Stimulated activated CD8-positive, alpha-beta memory T cell treated with anti-CD3 and anti-CD28 coated beads, Interleukin-7, amount 100 ng/mL, for 4 hours (primary cell): Measurements from ENCODE around the gene CDH18.
"Not testable (repeated sequence)": the region's sequence is repeated elsewhere in the genome, so short reads cannot be mapped to it uniquely, and the experiment has no call there.

ENCODE experiments used
- DNase-seq, 2 donors: peaks; one replicate each; pipeline ENCODE4 v3.0.0-alpha.2; 2020; ENCODE audit warnings: low read depth in 2 of 2

Gene CDH18

DNA sequence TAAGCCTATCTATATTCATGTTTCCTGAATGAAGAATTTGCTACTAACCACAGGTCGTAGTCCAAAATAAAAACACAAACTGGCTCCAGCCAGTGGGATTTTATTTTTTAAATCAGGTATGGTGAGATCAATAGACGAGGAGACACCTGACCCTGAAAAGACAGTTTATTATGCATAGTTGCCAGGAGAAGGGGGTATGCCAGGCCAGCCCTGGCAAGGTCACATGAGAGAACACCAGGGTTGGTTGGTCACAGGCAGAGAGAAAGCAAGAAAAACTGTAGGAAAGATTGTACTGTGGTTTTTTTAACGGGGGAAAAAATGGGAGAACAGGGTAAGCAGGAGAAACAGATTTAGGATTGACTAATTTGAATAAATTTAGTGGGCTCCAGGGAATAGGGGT lies 125.3 kb downstream of the CDH18 start:
- no peak for DNase-seq

DNA sequence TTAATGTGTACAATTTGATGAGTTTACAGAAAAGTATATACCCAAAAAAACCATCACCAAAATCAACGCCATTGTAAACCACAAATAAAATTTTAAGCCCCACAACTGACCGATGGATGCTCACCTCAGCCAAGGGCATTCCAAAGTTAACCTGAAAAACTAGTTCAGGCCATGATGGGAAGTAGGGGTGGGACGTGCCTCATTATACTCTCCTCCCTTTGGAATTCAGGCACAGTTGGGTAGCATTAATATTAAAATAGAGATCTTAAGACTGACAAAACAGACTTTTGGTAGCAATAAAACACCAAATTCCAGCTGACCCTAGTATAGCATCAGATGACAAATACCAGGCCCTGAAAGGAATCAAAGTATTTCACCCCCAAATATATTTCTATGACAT lies 129.0 kb downstream of the CDH18 start:
- DNase-seq = no peak

DNA sequence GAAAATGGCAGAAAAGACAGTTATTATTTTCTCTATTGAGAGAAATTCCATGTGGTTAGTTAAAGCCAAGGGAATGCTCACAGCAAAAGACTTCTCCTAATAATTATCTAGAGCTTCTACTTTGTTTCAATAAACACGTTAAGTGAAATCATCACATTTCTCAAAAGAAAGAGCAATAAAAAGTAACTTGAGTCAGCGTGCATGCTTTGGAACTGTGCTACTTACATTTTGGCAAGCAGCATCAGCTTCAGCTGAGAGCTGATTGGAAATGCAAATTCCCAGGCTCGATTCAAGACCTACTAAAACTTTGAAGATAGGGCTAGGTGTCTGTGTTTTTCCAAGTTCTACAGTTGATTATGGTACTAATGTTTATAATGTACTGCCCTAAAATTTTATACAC lies 132.1 kb downstream of the CDH18 start:
- DNase-seq = no peak

DNA sequence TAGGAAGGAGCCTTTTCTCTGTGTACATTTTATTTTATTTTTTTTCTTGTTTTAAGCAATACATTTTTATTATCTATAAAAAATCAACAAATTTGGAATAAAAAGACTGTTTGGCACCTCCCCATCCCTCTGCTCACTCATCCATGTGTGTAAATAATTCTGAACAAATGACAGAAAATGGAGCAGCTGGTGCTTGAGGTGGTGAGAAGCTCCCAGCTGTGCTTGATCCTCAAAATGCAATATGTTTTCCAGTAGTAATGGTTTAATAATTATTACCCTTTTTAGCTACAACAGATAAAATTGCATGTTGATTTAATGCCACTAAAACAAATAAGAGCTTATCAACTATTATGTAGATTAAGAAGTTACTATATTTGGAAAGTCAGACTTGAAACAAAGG lies 132.5 kb downstream of the CDH18 start:
- no peak for DNase-seq

DNA sequence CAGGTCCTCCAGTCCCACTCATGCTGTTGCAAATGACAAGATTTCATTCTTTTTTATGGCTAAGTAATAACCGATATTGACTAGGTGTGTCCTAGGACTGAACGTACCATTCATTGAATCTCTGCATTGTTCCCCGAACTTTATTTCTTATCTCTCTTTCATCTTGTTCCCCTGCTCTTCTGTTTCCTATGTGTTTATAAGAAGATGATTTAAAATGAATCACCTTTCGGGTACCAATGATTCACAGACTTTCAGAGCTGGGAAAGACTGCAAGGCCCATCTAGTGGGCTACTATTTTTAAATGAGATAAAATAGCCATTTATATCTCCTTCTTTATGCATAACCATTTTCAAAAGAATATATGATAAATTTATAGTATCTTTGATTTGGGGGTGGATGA lies 133.0 kb downstream of the CDH18 start:
- no peak for DNase-seq

DNA sequence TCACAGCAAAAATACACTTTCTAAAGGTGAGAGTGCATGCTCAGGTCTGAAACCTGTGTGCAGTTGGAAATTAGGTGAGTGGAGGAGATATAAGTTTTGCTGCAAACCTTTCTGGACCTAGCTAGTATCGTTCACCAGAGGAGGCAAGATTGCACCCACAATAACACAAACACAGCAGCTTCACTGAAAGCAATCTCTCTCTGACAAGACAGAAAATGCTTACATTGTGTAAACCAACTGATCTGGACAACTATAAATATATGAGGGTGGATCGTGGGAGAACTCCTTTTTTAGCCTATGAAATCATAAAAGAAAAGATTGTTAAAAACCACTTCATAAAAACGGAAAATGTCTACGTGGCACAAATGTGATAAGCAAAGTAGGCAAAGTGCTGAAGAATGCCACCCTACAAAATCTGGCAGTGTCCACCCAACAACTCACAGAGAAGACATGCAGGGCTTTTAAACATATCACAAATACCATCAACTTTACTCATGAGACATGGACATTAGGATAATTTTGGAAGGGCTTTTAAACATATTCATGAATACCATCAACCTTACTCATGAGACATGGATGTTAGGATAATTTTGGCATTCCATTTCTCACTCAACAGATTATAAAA lies 134.3 kb downstream of the CDH18 start:
- no peak for DNase-seq

DNA sequence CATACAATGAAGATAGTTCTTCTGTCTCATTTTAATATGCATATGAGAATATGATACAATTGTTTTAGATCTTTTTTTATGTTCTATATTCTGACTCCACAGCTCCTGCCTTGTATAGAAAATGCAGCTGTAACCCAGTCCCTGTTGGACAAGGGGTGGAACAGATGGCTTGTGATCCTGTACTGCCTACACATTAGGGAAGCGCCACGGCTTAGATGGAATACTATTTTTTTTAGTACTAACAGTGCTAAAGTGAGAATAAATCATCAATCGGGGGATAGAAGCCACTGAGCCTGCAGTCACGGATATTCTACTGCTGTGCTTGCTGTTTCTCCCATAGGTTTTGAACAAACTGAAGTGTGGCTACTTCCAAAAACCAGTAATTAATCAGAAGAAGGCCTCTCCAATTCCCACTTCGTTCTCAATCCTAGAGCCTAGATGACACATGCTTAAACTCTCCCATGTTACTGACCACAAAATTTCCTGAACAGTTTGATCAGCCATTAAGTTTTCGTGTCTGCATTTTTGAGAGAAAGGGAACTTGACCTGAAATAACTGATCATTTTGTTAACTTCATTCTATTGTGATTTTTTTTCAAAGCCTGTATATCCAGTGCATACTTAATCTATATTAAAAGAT lies 150.3 kb downstream of the CDH18 start:
- no peak for DNase-seq

DNA sequence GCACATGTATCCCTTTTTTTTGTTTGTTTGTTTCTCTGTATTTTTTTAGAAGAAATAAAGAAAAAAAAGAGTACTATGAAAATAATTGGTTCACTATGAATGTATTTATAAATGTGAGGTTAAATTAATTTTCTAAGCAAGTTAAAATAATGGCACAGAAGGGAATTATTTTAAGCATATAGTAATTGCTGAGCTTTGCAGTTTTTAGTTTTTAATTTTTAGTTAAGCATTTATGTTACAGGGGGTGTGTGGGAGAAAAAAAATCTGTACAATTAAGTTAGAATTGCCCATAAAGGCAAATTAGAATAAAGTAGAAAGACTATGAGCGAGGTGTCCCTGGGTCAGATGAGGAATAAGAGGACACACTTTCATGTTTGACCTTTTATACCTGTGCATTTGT lies 152.6 kb downstream of the CDH18 start:
- no peak for DNase-seq

DNA sequence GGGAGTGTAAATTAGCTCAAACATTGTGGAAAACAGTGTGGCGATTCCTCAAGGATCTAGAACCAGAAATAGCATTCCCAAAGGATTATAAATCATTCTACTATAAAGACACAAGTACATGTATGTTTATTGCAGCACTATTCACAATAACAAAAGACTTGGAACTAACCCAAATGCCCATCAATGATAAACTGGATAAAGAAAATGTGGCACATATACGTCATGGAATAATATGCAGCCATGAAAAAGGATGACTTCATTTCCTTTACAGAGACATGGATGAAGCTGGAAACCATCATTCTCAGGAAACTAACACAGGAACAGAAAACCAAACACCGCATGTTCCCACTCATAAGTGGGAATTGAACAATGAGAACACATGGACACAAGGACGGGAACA lies 175.3 kb downstream of the CDH18 start:
- DNase-seq = not testable (repeated sequence)

DNA sequence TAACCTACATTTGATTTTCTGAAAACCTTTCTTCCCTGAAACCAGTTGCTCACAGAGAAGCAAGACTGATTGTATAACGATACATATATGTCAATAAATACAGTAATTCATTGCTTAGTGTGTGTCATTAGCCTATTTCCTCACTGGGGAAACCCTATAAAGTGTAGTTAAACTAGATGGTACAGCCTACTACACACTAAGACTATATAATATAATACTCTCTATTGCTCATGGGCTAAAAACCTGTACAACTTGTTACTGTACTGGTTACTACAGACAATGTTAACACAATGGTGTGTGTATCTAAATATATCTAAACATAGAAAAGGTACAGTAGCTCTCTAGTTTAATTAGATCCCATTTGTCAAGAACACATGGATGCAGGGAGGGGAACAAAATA lies 181.2 kb downstream of the CDH18 start:
- DNase-seq = no peak

DNA sequence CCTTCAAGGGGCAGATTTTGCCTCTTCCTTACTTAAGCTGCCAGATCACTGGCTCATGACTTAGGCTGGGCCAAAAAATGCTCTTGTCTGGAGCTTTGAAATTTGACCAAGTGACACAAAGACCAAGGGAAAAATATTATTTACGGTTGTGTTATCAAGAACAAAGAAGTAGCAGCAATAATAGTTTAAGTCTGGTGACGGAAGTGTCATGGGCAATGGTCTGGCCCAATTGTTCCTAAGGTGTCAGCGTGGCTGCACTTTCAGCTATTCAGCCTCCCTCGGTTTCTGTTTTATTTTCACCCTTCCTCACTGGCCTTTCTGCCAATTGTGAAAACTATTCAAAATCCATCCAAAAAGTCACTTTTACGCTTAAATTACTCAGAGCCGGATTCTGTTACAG lies 185.3 kb downstream of the CDH18 start:
- DNase-seq = no peak

DNA sequence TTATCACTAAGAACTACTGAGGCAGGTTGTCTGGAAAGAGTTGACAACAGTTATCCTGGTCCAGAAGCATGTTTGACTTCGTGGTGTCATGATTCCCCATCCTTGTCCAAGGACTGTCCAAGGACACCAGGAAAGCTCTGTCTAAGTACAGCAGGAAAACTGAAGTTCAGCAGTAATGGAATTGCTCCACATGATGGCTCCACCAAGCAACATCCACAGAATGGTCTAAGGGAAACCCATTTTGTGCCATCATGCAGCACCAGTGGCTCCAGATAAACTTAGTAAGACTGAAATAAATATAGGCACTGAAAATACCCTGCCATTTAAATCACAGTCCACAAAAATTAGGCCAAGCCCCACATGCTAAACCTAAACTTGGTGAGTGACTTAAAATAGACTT lies 192.8 kb downstream of the CDH18 start:
- DNase-seq = no peak

DNA sequence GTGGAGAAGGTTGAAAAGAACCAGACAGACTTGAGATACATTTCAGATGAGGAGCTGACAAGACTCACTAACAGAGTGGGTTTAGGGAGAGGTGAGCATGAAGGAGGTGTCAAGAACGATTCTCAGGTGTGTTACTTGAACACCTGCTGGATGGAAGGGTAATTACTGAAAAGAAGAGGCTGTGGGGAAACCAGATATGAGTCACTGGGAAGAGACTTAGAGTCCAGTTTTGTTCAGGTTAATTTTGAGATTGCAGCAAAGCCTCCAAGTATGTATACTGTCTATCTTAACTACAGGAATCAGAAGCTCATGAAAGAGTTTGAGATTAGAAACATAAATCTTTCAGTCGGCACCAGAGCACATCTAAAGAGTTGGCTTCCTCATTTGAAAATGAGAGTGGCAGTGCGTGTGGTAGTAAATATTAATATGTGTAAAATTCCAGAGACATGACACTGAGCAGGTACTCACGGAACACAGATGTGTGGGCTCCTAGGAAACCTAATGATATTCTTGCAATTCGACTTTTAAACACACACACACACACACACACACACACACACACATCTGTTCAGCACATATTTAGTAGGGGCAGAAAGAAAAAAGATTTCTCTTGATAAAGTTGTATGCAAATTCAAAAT lies 197.1 kb downstream of the CDH18 start:
- DNase-seq = no peak

DNA sequence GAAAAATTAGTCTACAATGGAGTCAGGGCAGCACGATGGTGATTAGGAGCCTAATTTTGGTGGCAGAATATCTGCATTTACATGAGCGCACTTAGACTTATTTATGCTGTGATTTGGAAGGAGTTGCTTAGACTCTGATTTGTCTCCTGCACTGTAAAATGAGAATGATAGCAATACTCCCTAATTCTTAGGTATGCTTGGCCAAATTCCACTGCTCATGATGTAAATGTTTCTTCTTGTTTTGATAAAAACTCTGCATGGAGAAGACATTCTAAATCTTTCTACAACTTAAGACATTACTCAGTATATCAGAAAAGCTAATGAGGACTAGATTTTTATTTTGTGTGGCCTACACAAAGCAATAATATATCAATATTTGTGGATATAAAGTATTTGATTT lies 205.4 kb downstream of the CDH18 start:
- no peak for DNase-seq

DNA sequence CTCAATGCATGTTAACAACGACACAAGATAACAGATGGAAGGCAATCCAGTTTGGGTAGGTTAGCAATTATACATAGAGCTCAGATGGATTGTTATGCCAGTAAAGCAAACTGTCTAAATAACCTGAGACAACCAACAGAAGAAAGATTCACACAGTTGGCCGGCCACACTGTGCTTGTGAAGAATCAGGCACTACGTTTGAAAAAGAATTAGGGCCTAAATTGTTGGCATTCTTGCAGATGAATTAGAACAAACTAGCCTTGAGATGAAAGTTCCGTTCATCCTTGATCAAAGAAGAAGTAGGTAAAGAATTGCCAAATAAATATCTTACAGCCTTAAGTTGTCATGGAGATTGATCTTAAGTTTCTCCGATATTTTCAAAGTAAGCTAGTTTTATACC lies 210.6 kb downstream of the CDH18 start:
- DNase-seq = no peak

DNA sequence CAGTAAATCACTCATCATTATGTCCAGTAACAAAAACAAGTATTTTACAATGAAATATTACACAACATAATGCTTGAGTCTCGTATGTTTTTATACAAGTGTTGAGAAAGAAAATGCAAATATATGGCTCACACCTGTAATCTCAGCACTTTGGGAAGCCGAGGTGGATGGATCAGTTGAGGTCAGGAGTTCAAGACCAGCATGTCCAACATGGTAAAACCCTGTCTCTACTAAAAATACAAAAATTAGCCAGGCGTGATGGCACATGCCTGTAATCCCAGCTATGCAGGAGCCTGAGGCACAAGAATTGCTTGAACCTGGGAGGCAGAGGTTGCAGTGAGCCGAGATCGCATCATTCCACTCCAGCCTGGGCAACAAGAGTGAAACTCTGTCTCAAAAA lies 211.1 kb downstream of the CDH18 start:
- DNase-seq = not testable (repeated sequence)

DNA sequence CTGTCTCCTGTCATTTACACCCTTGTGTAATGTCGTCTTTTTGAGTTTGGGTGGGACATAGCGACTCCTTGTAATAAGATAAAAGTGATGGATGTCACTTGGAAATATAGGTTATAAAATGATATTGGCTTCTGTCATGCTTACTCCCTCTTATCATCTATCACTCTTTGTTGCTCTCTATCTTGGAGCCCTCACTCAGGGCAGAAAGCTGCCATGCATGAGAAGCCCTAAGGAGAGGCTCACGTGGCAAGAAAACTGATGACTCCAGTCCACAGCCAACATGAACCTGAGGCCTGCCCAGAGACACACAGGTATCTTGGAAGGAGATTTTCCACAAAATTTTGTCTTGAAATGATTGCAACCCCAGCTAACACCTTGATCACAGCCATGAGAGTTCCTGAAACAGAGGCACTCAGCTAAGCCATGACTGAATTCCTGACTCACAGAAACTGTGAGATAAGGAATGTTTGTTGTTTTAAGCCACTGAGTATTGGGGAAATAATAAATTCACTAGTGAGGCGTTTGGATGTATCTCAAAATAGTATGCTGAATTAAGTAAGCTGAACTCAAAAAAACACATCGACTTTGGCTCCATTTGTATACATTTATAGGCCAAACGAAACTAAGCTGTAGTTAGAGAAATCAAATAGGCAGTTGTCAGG lies 216.7 kb downstream of the CDH18 start:
- no peak for DNase-seq

DNA sequence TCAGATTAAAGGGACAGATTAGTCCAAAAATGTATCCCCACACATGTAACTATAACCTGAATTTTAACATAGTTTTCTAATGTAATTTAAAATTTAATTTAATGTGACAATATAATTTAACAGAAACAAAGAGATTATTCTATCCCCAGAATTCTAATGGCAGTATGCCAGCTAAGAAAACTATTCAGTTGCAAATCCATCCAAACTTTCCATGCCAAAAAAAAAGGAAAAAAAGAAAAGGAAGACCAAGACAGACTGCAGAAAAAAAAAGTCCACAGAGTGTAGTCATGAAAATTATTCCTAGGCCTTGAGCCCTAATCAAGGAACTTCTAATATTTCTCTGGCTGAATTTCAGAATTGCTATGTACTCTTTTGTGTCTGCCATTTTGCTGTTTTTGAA lies 217.6 kb downstream of the CDH18 start:
- DNase-seq = no peak

DNA sequence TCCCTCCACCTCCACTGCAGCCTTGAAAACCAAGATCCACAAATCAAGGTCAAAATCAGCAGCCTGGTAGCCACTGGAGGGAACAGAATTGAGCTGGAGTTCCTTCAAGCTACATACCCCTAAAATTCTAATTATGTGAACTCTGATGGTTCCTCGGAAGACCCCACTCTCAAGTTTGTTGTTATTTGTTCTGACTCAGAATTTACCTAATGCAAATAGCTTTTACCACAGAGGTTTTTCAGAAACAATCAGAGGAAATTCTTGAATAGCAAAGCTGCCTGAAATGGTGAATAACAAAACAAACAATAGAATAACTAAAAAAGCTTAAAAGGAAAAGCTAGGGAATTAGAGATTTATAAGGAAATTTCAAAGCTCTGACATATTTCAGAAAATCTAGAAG lies 220.0 kb downstream of the CDH18 start:
- DNase-seq = no peak

DNA sequence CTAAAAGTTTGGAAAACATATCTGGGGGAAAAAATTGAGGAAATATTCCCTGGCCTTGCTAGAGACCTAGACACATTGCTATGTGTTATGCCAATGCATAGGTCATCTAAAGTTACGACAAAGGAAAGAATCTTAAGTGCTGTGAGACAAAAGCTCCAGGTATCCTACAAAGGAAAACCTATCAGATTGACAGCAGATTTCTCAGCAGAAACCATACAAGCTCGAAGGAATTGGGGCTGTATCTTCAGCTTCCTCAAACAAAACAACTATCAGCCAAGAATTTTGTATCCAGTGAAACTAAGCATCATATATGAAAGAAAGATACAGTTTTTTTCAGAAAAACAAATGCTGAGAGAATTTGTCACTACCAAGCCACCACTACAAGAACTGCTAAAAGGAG lies 234.4 kb downstream of the CDH18 start:
- DNase-seq = no peak

DNA sequence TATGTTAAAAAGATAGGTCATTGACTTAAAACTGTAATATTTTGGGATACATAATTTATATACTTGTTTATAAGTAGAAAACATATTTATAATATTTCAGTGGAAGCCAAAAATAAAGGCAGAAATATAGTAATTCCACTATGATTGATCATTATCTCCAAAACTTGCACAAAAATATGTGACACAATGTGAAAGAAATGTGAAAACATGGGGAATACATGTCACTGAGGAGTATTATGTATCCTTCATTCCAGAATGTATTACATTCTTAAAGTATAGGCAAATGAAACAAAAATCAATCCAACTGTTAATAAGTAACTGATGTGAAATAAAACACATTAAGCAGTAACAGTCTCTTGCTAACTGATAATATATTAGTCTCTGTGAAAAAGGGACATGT lies 236.7 kb downstream of the CDH18 start:
- no peak for DNase-seq

DNA sequence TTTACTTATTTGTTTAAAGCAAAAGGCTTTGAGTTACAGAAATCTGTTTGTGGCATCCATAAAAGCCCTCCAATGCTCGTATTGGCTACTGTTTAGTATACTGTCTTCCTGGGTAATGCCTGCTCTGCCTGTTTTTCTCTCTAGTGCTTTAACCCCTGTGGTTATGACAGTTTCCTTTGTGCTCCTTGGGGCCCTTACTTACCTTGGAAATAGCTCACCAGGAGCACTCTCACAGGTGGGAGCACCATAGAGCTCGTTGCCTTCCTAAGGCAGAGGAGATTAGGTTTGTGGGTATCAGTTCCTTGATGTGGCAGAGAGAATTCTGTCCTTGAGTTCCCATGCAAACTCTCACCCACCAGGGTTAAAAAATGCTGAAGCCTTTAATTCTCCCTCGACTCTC lies 242.8 kb downstream of the CDH18 start:
- no peak for DNase-seq

DNA sequence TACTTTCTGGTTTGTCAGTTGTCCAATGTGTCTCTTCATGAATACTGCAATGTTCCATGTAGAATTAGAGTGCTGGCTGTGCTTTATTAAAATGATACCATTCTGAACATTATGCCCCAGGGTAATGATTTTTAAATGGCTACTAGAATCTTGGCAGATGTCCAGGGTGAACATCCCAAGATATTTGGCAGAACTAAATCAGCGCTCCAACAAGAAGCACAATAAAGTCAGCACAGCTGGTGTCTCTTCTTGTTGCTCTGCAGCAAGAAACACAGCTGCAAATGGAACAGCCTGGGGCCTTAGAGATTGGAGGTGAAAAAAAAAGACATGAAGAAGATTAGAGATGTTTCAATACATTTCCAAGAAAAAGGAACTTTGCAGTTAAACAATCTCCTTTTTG lies 248.3 kb downstream of the CDH18 start:
- no peak for DNase-seq
